HG02759 (cell line): Measurements from ENCODE around the gene NIN.
"Not testable (repeated sequence)": the region's sequence is repeated elsewhere in the genome, so short reads cannot be mapped to it uniquely, and the experiment has no call there.

Experiments used
- ATAC-seq: cut with Tn5 transposase; IDR thresholded peaks from one replicate; pipeline ENCODE4 v1.9.1; 2021; ENCODE audit warnings: mild to moderate bottlenecking, moderate library complexity; ENCODE audit not compliant: unreplicated experiment

The NIN gene

GRCh38 chr14:50821510-50822464, 9.2 kb downstream of the NIN start:
- ATAC-seq: no peak

- ATAC-seq: no peak
Observed at GRCh38 chr14:50820786-50821509, 10.0 kb downstream of the NIN start.

GRCh38 chr14:50819303-50819702, 11.7 kb downstream of the NIN start:
- ATAC-seq: not testable (repeated sequence)

GRCh38 chr14:50816395-50817047, 14.4 kb downstream of the NIN start:
- ATAC-seq: no peak

- ATAC-seq: not testable (repeated sequence)
Observed at GRCh38 chr14:50815526-50815925, 15.4 kb downstream of the NIN start.

- ATAC-seq: not testable (repeated sequence)
Observed at GRCh38 chr14:50815058-50815457, 15.9 kb downstream of the NIN start.

- ATAC-seq: no peak
Observed at GRCh38 chr14:50814161-50814560, 16.8 kb downstream of the NIN start.

- peak; percentile 75 for ATAC-seq
Observed at GRCh38 chr14:50813544-50813863, 17.5 kb downstream of the NIN start.

- peak; percentile 34 for ATAC-seq
Observed at GRCh38 chr14:50812856-50813543, 18.0 kb downstream of the NIN start.

- no peak for ATAC-seq
Observed at GRCh38 chr14:50812180-50812579, 18.8 kb downstream of the NIN start.

- ATAC-seq: no peak
Observed at GRCh38 chr14:50808053-50808452, 22.9 kb downstream of the NIN start.

- ATAC-seq: no peak
Observed at GRCh38 chr14:50806241-50806933, 24.6 kb downstream of the NIN start.

- no peak for ATAC-seq
Observed at GRCh38 chr14:50805396-50805795, 25.6 kb downstream of the NIN start.

- ATAC-seq: no peak
Observed at GRCh38 chr14:50804181-50804721, 26.7 kb downstream of the NIN start.

GRCh38 chr14:50801706-50802105, 29.3 kb downstream of the NIN start:
- no peak for ATAC-seq

GRCh38 chr14:50800032-50800431, 30.9 kb downstream of the NIN start:
- ATAC-seq: no peak

- ATAC-seq: peak; percentile 76
Observed at GRCh38 chr14:50798048-50798421, 32.9 kb downstream of the NIN start.

- no peak for ATAC-seq
Observed at GRCh38 chr14:50797250-50798047, 33.5 kb downstream of the NIN start.

- no peak for ATAC-seq
Observed at GRCh38 chr14:50796390-50796789, 34.6 kb downstream of the NIN start.
